GM06990 (cell line): ENCODE measurements around the gene PLXDC1.
A peak's percentile ranks its signal among the peaks of the same experiment; 100 is the strongest.

ENCODE experiments used
- DNase-seq: peaks from one replicate; pipeline ENCODE4 v3.0.0-alpha.2; 2011; ENCODE audit not compliant: insufficient read length; ENCODE audit errors: extremely low read depth
- H3K27me3 ChIP-seq: replicated peaks from 2 replicates; pipeline ENCODE4 v1.6.0; 2011; ENCODE audit warnings: low read length; ENCODE audit not compliant: control insufficient read depth, insufficient read depth
- H3K36me3 ChIP-seq: 2 replicates; pipeline ENCODE4 v1.5.1; 2011; ENCODE audit warnings: low read length; ENCODE audit not compliant: control insufficient read depth, insufficient read depth
- H3K4me3 ChIP-seq: replicated peaks from 2 replicates; pipeline ENCODE4 v1.5.1; 2011; ENCODE audit warnings: low read depth, mild to moderate bottlenecking, control low read depth, low read length
- TF ChIP-seq, protein P1 (sequence below): IDR thresholded peaks from 2 replicates; pipeline ENCODE4 v1.5.1; 2011; ENCODE audit warnings: low read length, control low read depth, mild to moderate bottlenecking, inconsistent platforms; ENCODE audit not compliant: insufficient read depth, poor library complexity, severe bottlenecking

PLXDC1 gene

DNA sequence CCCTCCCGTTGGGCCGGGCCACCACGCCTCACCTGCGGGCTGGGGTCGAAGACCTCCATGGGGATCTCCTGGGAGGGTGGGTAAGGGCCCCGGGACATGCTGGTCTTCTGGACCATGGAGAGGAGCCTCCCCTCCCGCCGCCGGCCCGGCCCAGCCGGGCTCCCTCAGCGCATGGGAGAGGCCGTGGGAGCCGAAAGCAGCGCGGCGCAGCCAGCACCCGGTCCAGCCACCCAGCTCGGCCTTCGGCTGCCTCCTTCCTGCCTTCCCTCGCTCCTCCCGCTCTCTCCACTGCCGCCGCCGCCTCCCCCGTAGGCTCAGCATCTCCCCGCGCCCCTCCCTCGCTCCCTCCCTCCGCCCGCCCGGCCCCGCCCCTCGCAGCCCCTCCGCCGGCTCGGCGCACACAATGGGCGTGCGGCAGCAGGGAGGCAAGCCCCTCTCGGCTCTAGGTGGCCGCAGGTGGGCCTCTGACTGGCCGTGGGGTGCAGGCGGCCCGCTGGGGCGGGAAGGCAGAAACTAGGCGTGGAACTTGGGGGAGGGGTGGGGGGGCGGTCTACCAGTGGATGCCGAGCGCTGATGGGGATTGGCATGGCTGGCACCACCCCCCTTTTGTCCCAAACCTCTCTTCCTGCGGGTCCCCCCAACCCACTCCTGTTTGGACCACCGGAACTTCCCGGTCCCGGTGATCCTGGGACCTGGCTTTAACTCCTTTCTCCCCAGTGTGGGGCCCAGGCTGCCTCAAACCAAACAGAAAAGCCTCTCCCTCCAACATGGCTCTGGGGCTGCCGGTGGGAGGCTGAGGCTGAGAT is 46.1 kb upstream of the PLXDC1 start, which contains the start of gene CACNB1:
TSS of gene CACNB1 (minus strand) at position 290 of the 806 bp plus-strand sequence. CDS start at position 116, 174 bp downstream.
- DNase-seq: peak; percentile 74
- TF ChIP-seq, protein P1, sequence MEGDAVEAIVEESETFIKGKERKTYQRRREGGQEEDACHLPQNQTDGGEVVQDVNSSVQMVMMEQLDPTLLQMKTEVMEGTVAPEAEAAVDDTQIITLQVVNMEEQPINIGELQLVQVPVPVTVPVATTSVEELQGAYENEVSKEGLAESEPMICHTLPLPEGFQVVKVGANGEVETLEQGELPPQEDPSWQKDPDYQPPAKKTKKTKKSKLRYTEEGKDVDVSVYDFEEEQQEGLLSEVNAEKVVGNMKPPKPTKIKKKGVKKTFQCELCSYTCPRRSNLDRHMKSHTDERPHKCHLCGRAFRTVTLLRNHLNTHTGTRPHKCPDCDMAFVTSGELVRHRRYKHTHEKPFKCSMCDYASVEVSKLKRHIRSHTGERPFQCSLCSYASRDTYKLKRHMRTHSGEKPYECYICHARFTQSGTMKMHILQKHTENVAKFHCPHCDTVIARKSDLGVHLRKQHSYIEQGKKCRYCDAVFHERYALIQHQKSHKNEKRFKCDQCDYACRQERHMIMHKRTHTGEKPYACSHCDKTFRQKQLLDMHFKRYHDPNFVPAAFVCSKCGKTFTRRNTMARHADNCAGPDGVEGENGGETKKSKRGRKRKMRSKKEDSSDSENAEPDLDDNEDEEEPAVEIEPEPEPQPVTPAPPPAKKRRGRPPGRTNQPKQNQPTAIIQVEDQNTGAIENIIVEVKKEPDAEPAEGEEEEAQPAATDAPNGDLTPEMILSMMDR: no peak

DNA sequence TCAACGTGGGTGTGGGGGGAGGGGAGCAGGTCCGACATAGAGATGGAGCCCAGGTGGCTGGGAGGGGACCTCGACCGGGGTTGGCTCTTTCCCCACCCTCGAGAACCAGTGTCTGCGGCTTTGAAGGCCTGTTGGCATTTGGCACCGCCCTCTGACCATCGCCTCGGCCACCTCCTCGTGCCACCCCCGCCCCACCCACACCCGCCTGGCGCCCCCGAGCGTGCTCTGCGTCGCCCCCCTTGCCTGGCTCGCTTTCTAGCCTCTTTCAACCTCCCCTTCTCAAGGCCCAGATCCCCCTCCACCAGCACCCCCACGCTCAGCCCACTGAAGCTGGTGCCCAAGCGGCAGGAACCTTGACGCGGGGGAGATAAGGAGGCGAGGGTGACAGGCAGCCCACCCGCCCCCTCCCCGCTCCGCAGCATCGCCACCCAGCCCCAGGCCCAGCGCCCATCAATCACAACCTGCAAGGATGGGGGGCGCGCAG is 45.4 kb upstream of the PLXDC1 start:
- peak overlapping the region; percentile 79 for H3K4me3 ChIP-seq
- TF ChIP-seq, protein P1: no peak
- DNase-seq: peak; percentile 47
- H3K27me3 ChIP-seq: no peaks in the 10 kb centered on the region
- peaks cover 8% of the 10 kb centered on the region for H3K36me3 ChIP-seq

More for the DNA sequence above, 46.1 kb upstream of the PLXDC1 start, which contains the start of gene CACNB1:
- H3K27me3 ChIP-seq: no peaks in the 10 kb centered on the region
- H3K36me3 ChIP-seq: peaks cover 14% of the 10 kb centered on the region
- peak within 1 kb of the TSS; percentile 79 for H3K4me3 ChIP-seq

DNA sequence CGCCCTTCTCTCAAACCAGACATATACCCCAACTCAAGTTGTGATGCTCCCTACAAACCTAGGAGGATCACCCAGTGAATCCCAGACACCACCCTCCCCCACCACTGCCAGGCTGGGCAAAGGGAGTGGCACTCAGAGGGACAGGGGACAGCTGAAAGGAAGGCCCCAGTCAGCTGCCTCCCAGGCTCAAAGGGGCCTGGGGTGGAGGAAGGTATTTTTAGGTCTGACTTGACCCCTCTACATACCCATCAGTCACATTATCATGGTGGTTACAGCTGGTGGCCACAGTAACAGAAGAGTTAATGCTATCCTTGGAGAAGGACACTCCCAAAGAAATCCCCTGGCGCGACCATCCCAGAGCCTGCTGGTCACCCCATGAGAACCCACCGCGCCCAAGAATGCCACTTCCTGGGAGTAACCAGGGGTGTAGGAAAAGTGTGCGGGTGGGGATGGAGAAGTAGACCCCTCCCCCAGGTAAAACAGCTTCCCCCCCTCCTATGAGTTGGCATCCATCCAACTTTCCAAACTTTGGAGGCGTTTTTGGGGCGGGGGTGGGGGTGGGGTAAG is 44.9 kb upstream of the PLXDC1 start:
- Histone ChIP-seq H3K4me3 (peak overlapping the region; percentile 79), H3K36me3 (peaks cover 6% of the 10 kb centered on the region), H3K27me3 (no peaks in the 10 kb centered on the region)
- no peak for DNase-seq
- TF ChIP-seq, protein P1: no peak

- Histone ChIP-seq H3K36me3 (peaks cover 6% of the 10 kb centered on the region), H3K27me3 (no peaks in the 10 kb centered on the region), H3K4me3 (peak overlapping the region; percentile 79)
- no peak for DNase-seq
- TF ChIP-seq, protein P1: no peak
Measured at GRCh38 chr17:39195568-39196160, 44.2 kb upstream of the PLXDC1 start.

DNA sequence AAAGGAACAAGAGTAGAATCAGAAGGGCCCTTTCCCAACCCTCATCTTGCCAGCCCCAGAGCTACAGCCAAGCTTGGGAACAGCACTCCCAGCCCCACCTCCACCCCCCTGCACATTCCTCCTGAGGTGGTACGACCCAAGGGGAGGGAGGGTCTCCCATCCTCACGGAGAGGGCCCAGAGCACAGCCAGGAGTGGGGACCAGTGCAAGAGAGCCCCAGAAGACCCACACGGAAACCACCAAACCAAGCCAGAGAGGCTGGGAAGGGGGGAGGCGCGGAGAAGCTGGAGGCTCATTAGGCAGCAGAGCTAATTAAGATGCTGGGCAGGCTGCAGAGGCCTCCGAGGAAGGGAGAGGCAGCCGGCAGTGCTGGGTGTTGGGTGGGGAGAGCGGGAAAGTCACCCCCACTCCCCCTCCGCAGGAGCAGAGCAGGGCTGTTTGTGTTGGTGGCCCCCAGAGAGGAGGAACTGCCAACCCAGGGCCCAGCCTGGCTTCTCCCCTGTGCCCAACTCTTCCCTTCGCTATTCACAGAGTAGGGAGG is 43.6 kb upstream of the PLXDC1 start:
- DNase-seq: no peak
- Histone ChIP-seq H3K27me3 (no peaks in the 10 kb centered on the region), H3K36me3 (peaks cover 6% of the 10 kb centered on the region), H3K4me3 (no peak overlapping the region)
- TF ChIP-seq, protein P1: no peak
